Hepatocyte (in vitro differentiated cells): ENCODE results near the gene LHX4. TPM values are rescaled to one million over a fixed set of nuclear protein-coding genes. Genes with fewer than 3 reads are reported as not detected.

ENCODE experiments used
- DNase-seq: peaks from one replicate; pipeline ENCODE4 v3.0.0-alpha.2; 2016; ENCODE audit warnings: low spot score
- H2AFZ ChIP-seq: fragments of 200-600 bp; sonication (generic); 2 replicates; pipeline ENCODE4 v1.6.0; 2016; ENCODE audit warnings: antibody characterized with exemption, mild to moderate bottlenecking
- H3K27ac ChIP-seq: fragments of 200-600 bp; sonication (generic); 2 replicates; pipeline ENCODE4 v1.5.1; 2016; ENCODE audit warnings: mild to moderate bottlenecking
- H3K27me3 ChIP-seq: fragments of 200-600 bp; sonication (generic); 2 replicates; pipeline ENCODE4 v1.6.1; 2016
- H3K36me3 ChIP-seq: fragments of 200-600 bp; sonication (generic); replicated peaks from 2 replicates; pipeline ENCODE4 v1.5.1; 2016; ENCODE audit warnings: low read depth; ENCODE audit not compliant: insufficient read depth
- H3K4me1 ChIP-seq: fragments of 200-600 bp; sonication (generic); 2 replicates; pipeline ENCODE4 v1.5.1; 2016; ENCODE audit warnings: mild to moderate bottlenecking, moderate library complexity; ENCODE audit not compliant: insufficient read depth
- H3K4me2 ChIP-seq: fragments of 200-600 bp; sonication (generic); 2 replicates; pipeline ENCODE4 v1.6.0; 2016
- H3K4me3 ChIP-seq: fragments of 200-600 bp; sonication (generic); 2 replicates; pipeline ENCODE4 v1.5.1; 2016; ENCODE audit warnings: mild to moderate bottlenecking
- H3K79me2 ChIP-seq: fragments of 200-600 bp; sonication (generic); 2 replicates; pipeline ENCODE4 v1.6.0; 2017; ENCODE audit warnings: mild to moderate bottlenecking
- H3K9me2 ChIP-seq: fragments of 200-600 bp; sonication (generic); replicated peaks from 2 replicates; pipeline ENCODE4 v1.6.0; 2017; ENCODE audit warnings: mild to moderate bottlenecking; ENCODE audit not compliant: insufficient read depth
- H3K9me3 ChIP-seq: fragments of 200-600 bp; sonication (generic); 2 replicates; pipeline ENCODE4 v1.5.1; 2016; ENCODE audit warnings: low read depth, mild to moderate bottlenecking
- H4K20me1 ChIP-seq: fragments of 200-600 bp; sonication (generic); 2 replicates; pipeline ENCODE4 v1.6.0; 2016; ENCODE audit warnings: mild to moderate bottlenecking; ENCODE audit not compliant: insufficient read depth, poor library complexity, severe bottlenecking
- CTCF ChIP-seq: fragments of 200-600 bp; sonication (generic); IDR thresholded peaks from 2 replicates; pipeline ENCODE4 v1.5.1; 2016; ENCODE audit warnings: antibody characterized with exemption, mild to moderate bottlenecking; ENCODE audit not compliant: poor library complexity
- EZH2 ChIP-seq: fragments of 200-600 bp; sonication (generic); IDR thresholded peaks from 2 replicates; pipeline ENCODE4 v1.6.1; 2016; ENCODE audit warnings: antibody characterized with exemption, mild to moderate bottlenecking, borderline replicate concordance
- EZH2phosphoT487 ChIP-seq: fragments of 200-600 bp; sonication (generic); IDR thresholded peaks from one replicate; pipeline ENCODE4 v1.6.1; 2018; ENCODE audit warnings: antibody characterized with exemption, mild to moderate bottlenecking, low read depth, moderate library complexity; ENCODE audit not compliant: unreplicated experiment, severe bottlenecking
- WGBS: methylation state at CpG from one replicate; pipeline ENCODE4 v1.1.6; 2016; ENCODE audit warnings: low lambda C conversion rate; ENCODE audit errors: missing lambda C conversion rate; 5-methylcytosine and 5-hydroxymethylcytosine counted together
- polyA plus RNA-seq: library from polyadenylated mRNA; unstranded; fragments of >200 nt; fragmentation: Nextera tagmentation; extraction: Ambion mirVana; gene quantifications from 2 replicates; pipeline ENCODE4 v1.2.1, GENCODE V29; 2016
- total RNA-seq: library from RNA; depleted of rRNA; stranded (reverse); fragments of >200 nt; gene quantifications from 2 replicates; pipeline ENCODE4 v1.2.3, GENCODE V29; 2014

Gene LHX4
- total and polyA plus RNA-seq, 2 experiments from 2014 or later, result 0.03 to 0.28 TPM

DNA sequence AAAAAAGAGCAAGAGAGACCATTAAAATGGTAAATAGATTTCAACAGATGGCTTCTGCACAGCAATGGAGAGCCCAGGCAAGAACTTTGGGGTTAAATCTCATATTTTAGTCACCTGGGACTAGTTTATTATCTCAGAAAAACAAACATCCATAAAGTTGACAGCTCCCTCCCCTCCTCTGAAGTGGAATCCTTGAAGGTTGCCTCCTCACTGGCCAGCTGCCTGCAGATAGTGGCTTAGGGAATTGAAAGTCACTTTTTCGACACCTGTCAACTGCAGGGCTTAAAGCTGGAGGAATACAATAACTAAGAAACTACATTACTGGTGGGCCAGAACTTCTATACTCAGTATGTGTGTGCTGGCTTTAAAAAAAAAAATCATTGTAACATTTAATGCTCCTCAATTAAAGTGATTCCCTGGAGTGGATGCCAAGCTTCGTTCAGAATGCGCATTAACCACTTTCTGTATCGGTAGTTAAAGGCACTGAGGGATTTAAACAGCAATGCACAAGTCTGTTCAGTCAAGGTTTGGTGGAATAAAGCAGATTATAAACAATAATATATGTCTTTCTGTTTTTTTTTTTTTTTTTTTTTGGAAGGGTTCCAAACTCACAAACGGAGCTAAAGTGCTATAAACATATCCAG is 52.5 kb downstream of the LHX4 start:
- TF ChIP-seq CTCF (no peak), EZH2phosphoT487 (no peak), EZH2 (no peak)
- Histone ChIP-seq H3K79me2 (no peaks in the 10 kb centered on the region), H3K36me3 (no peaks in the 10 kb centered on the region), H4K20me1 (no peaks in the 10 kb centered on the region), H2AFZ (no peak overlapping the region), H3K4me2 (no peak overlapping the region), H3K9me2 (no peaks in the 10 kb centered on the region), H3K4me3 (no peak overlapping the region), H3K9me3 (no peaks in the 10 kb centered on the region), H3K27me3 (no peaks in the 10 kb centered on the region), H3K4me1 (peaks cover 10% of the 10 kb centered on the region), H3K27ac (no peak overlapping the region)
- 68% methylated on average over 5 of the region's 5 CpGs for whole genome bisulfite sequencing
- DNase-seq, result no peak

DNA sequence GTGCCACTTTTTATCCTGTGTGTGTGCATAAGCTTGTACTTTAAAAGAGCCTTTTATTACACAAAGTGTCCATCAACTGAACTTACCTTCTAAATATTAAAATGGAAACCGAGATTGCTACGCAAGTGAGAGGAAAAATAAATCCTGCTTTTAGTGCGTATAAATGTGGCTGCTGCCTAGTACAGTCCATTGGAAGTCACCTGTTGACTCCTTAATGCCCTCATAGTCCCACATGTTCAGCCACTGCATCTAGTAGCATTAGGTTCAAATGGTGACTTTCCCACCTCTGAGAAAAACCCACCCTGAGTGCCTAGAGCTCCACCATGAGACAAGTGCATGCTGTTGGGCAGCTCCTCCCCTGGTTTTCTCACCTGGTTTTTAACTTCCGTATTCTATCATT is 53.0 kb downstream of the LHX4 start:
- H4K20me1 ChIP-seq, result no peaks in the 10 kb centered on the region
- H3K4me2 ChIP-seq, result no peak overlapping the region
- no peak for DNase-seq
- no peak for TF ChIP-seq EZH2phosphoT487
- TF ChIP-seq EZH2, result no peak
- no peak for TF ChIP-seq CTCF
- H3K4me1 ChIP-seq, result peaks cover 10% of the 10 kb centered on the region
- H3K36me3 ChIP-seq, result no peaks in the 10 kb centered on the region
- no peaks in the 10 kb centered on the region for H3K27me3 ChIP-seq
- no peaks in the 10 kb centered on the region for H3K9me3 ChIP-seq
- H3K27ac ChIP-seq, result no peak overlapping the region
- no peak overlapping the region for H3K4me3 ChIP-seq
- H3K9me2 ChIP-seq, result no peaks in the 10 kb centered on the region
- no peak overlapping the region for H2AFZ ChIP-seq
- no peaks in the 10 kb centered on the region for H3K79me2 ChIP-seq
- WGBS, result 74% methylated on average over 4 of the region's 4 CpGs

GRCh38 chr1:180286417-180286816 is 56.4 kb downstream of the LHX4 start:
- Histone ChIP-seq H3K9me3 (no peaks in the 10 kb centered on the region), H3K4me3 (no peak overlapping the region), H3K9me2 (no peaks in the 10 kb centered on the region), H3K79me2 (no peaks in the 10 kb centered on the region), H3K4me1 (peaks cover 10% of the 10 kb centered on the region), H2AFZ (no peak overlapping the region), H3K27me3 (no peaks in the 10 kb centered on the region), H3K4me2 (no peak overlapping the region), H4K20me1 (no peaks in the 10 kb centered on the region), H3K36me3 (no peaks in the 10 kb centered on the region), H3K27ac (no peak overlapping the region)
- TF ChIP-seq EZH2phosphoT487 (no peak), EZH2 (no peak), CTCF (no peak)
- DNase-seq, result no peak
